Endothelial cell of umbilical vein (primary cell): ENCODE measurements around the gene KIF24. TPM values are rescaled to one million over a fixed set of nuclear protein-coding genes. Genes with fewer than 3 reads are reported as not detected.

Experiments used
- BruUV-seq: library from RNA; stranded (reverse); fragments of 400-500 nt; replicated peaks from 2 replicates; lab custom pipeline; 2021; lab: Mats Ljungman, UMichigan
- CTCF ChIA-PET: fragments of 300-600, 350-600 bp; sonication (Branson Sonifier 250); formaldehyde crosslinking; loops from one replicate; lab custom pipeline; 2021; ENCODE audit warnings: antibody characterized with exemption, inconsistent platforms; lab: Charles Lee
- POLR2A ChIA-PET: fragments of 300-600, 350-600 bp; sonication (Branson Sonifier 250); formaldehyde crosslinking; loops from one replicate; lab custom pipeline; 2021; ENCODE audit warnings: antibody characterized with exemption, inconsistent platforms; lab: Charles Lee
- DNase-seq: peaks from one replicate; pipeline ENCODE4 v3.0.0-alpha.2; 2011; ENCODE audit warnings: low read depth, low spot score
- FAIRE-seq: peaks from 2 replicates; lab custom pipeline; 2011; peaks lifted over from hg19 to GRCh38; lab: Jason Lieb, UNC
- H2AFZ ChIP-seq: 2 replicates; pipeline ENCODE4 v1.6.0; 2012; ENCODE audit warnings: low read depth, low read length, control low read depth, inconsistent platforms
- H3K27ac ChIP-seq: 2 replicates; pipeline ENCODE4 v1.5.1; 2011; ENCODE audit warnings: low read depth, mild to moderate bottlenecking, control low read depth, low read length, moderate library complexity; ENCODE audit not compliant: insufficient read depth
- H3K27me3 ChIP-seq, 2 experiments: 2 replicates each; pipeline versions ENCODE4 v1.6.0 to v1.6.1; 2011; ENCODE audit warnings: low read length in 2 of 2, mixed read lengths in 1 of 2; ENCODE audit not compliant: control insufficient read depth in 2 of 2, insufficient read depth in 2 of 2
- H3K36me3 ChIP-seq, 2 experiments: 2 replicates in 1 of 2; 3 replicates in 1 of 2; pipeline ENCODE4 v1.5.1; 2011; ENCODE audit warnings: low read length in 2 of 2, mild to moderate bottlenecking in 1 of 2, moderate library complexity in 1 of 2; ENCODE audit not compliant: control insufficient read depth in 2 of 2, insufficient read depth in 2 of 2; ENCODE audit errors: extremely low read depth in 1 of 2
- H3K4me1 ChIP-seq: 3 replicates; pipeline ENCODE4 v1.5.1; 2011; ENCODE audit warnings: mild to moderate bottlenecking, low read length; ENCODE audit not compliant: control insufficient read depth, insufficient read depth; ENCODE audit errors: extremely low read depth
- H3K4me2 ChIP-seq: 2 replicates; pipeline ENCODE4 v1.6.1; 2011; ENCODE audit warnings: low read length, control low read depth, mixed read lengths; ENCODE audit not compliant: insufficient read depth
- H3K4me3 ChIP-seq, 3 experiments: fragments of 200-600 bp in 1 of 3; sonication (generic), shearing (Covaris generic) in 1 of 3; replicated peaks in 1 of 3; 2 replicates each; pipeline ENCODE4 v1.5.1; 2011 to 2016; ENCODE audit warnings: control low read depth in 3 of 3, low read length in 3 of 3, mild to moderate bottlenecking in 2 of 3, inconsistent platforms in 1 of 3, low read depth in 1 of 3, moderate library complexity in 1 of 3; ENCODE audit not compliant: insufficient read depth in 1 of 3
- H3K79me2 ChIP-seq: 2 replicates; pipeline ENCODE4 v1.6.0; 2012; ENCODE audit warnings: low read length, inconsistent platforms; ENCODE audit not compliant: control insufficient read depth, insufficient read depth
- H3K9ac ChIP-seq: replicated peaks from 2 replicates; pipeline ENCODE3; 2011; ENCODE audit warnings: low read length, control low read depth; ENCODE audit not compliant: insufficient read depth; ENCODE audit errors: extremely low read depth
- H3K9me1 ChIP-seq: replicated peaks from 3 replicates; pipeline ENCODE4 v1.6.0; 2011; ENCODE audit warnings: mild to moderate bottlenecking, low read length; ENCODE audit not compliant: control insufficient read depth, insufficient read depth; ENCODE audit errors: extremely low read depth
- H3K9me3 ChIP-seq: replicated peaks from 2 replicates; pipeline ENCODE4 v1.5.1; 2012; ENCODE audit warnings: low read length, inconsistent platforms; ENCODE audit not compliant: control insufficient read depth, insufficient read depth
- H4K20me1 ChIP-seq: replicated peaks from 2 replicates; pipeline ENCODE3; 2011; ENCODE audit warnings: mild to moderate bottlenecking, low read length; ENCODE audit not compliant: control insufficient read depth, insufficient read depth; ENCODE audit errors: extremely low read depth
- CTCF ChIP-seq, 2 donors: IDR thresholded peaks; 1 replicate in 1 of 2; 2 replicates in 1 of 2; pipeline ENCODE4 v1.5.1; 2011; ENCODE audit warnings: low read length in 2 of 2, mild to moderate bottlenecking in 2 of 2, moderate library complexity in 2 of 2, control low read depth in 1 of 2, inconsistent platforms in 1 of 2, low read depth in 1 of 2; ENCODE audit not compliant: insufficient read depth in 1 of 2; ENCODE audit errors: extremely low read depth in 1 of 2
- EZH2 ChIP-seq: IDR thresholded peaks from 2 replicates; pipeline ENCODE4 v1.6.1; 2012; ENCODE audit warnings: borderline replicate concordance, low read depth, mild to moderate bottlenecking, moderate library complexity, low read length, inconsistent platforms; ENCODE audit not compliant: severe bottlenecking
- FOS ChIP-seq: IDR thresholded peaks from 2 replicates; pipeline ENCODE4 v1.6.1; 2011; ENCODE audit warnings: mild to moderate bottlenecking, low read length, moderate library complexity, borderline replicate concordance; ENCODE audit not compliant: insufficient read depth
- GATA2 ChIP-seq: IDR thresholded peaks from 2 replicates; pipeline ENCODE4 v1.7.0; 2011; ENCODE audit warnings: low read depth, mild to moderate bottlenecking, moderate library complexity, mixed read lengths, low read length; ENCODE audit not compliant: insufficient read length, insufficient read depth
- JUN ChIP-seq: IDR thresholded peaks from 2 replicates; pipeline ENCODE4 v1.6.1; 2011; ENCODE audit warnings: borderline replicate concordance, low read depth; ENCODE audit not compliant: insufficient read length, insufficient read depth
- MAX ChIP-seq: IDR thresholded peaks from 2 replicates; pipeline ENCODE4 v1.6.1; 2011; ENCODE audit not compliant: insufficient read depth, insufficient read length
- MYC ChIP-seq: IDR thresholded peaks from one replicate; pipeline ENCODE4 v1.6.1; 2011; ENCODE audit warnings: mild to moderate bottlenecking, low read depth, low read length
- POLR2A ChIP-seq: IDR thresholded peaks from 2 replicates; pipeline ENCODE4 v1.6.1; 2012; ENCODE audit warnings: low read depth, mild to moderate bottlenecking, control low read depth, low read length
- POLR2AphosphoS5 ChIP-seq: IDR thresholded peaks from 2 replicates; pipeline ENCODE4 v1.6.1; 2012; ENCODE audit warnings: low read depth, mild to moderate bottlenecking, control low read depth, low read length, moderate library complexity; ENCODE audit not compliant: insufficient read depth
- dilution Hi-C: fragments of 300-500 bp; cut with MboI; formaldehyde crosslinking; loops from one replicate; pipeline ENCODE4 v1.15.0; 2019; ENCODE audit warnings: low sequenced_read_pairs; ENCODE audit not compliant: extremely low pct_ligation_motif_present
- intact Hi-C: fragments of 100-400 bp; cut with micrococcal nuclease; formaldehyde crosslinking; loops from one replicate; pipeline ENCODE4 v1.10.0; 2022
- polyA plus RNA-seq, 4 experiments: library from polyadenylated mRNA; depleted of rRNA in 3 of 4; stranded (reverse) in 3 of 4; unstranded in 1 of 4; fragments of >200 nt; gene quantifications; 2 replicates each; pipeline versions ENCODE4 v1.2.1 to v1.2.3, GENCODE V29; 2011 to 2012; ENCODE audit warnings: missing spikeins in 1 of 4
- total RNA-seq: library from RNA; stranded (reverse); gene quantifications from 2 replicates; pipeline ENCODE4 v1.2.3, GENCODE V29; 2021

KIF24 gene
- total and polyA plus RNA-seq, 2 donors (not counting 3 experiments of a cell fraction or from before 2014, with no cell fraction given) = 2.1 to 4.8 TPM

GRCh38 chr9:34333836-34334235 is 4.8 kb upstream of the KIF24 start:
- DNase-seq (no peak), FAIRE-seq (no peak)
- no peak overlapping the region for H2AFZ ChIP-seq
- no TSS peak for BruUV-seq
- H3K9ac ChIP-seq = no peak overlapping the region
- TF ChIP-seq POLR2AphosphoS5 (no peak), EZH2 (no peak), CTCF (IDR thresholded peaks at IDR 0.05; ENCODE audit: extremely low read depth in 1 of 2, insufficient read depth in 1 of 2, low read depth in 1 of 2, low read length in 2 of 2) (no peak), MAX (no peak), MYC (no peak), JUN (no peak), FOS (no peak), GATA2 (no peak), POLR2A (no peak)
- H3K4me3 ChIP-seq = no peak overlapping the region
- peaks cover 4% of the 10 kb centered on the region for H3K79me2 ChIP-seq
- H3K4me1 ChIP-seq = no peaks in the 10 kb centered on the region
- H3K27ac ChIP-seq = no peak overlapping the region
- H3K27me3 ChIP-seq = no peaks in the 10 kb centered on the region
- intact Hi-C loops = loop anchor here (2.0 kb wide), 1 partner anchor 213 kb away; no protein-coding TSS in a partner anchor
- dilution Hi-C loops = no loop called here
- H3K9me1 ChIP-seq = no peaks in the 10 kb centered on the region
- no peaks in the 10 kb centered on the region for H4K20me1 ChIP-seq
- H3K4me2 ChIP-seq = no peak overlapping the region
- CTCF ChIA-PET = interaction anchor here (0.7 to 6.9 kb wide), 13 partner anchors 14 to 270 kb away, joined by 3 to 152 read pairs (median 4); partner anchors contain the start of gene MYORG
- POLR2A ChIA-PET = no interaction called here
- H3K36me3 ChIP-seq = peaks cover 4% of the 10 kb centered on the region in 2 experiments
- H3K9me3 ChIP-seq = no peaks in the 10 kb centered on the region
